ENCODE data around the gene CCDC71L.

DNA sequence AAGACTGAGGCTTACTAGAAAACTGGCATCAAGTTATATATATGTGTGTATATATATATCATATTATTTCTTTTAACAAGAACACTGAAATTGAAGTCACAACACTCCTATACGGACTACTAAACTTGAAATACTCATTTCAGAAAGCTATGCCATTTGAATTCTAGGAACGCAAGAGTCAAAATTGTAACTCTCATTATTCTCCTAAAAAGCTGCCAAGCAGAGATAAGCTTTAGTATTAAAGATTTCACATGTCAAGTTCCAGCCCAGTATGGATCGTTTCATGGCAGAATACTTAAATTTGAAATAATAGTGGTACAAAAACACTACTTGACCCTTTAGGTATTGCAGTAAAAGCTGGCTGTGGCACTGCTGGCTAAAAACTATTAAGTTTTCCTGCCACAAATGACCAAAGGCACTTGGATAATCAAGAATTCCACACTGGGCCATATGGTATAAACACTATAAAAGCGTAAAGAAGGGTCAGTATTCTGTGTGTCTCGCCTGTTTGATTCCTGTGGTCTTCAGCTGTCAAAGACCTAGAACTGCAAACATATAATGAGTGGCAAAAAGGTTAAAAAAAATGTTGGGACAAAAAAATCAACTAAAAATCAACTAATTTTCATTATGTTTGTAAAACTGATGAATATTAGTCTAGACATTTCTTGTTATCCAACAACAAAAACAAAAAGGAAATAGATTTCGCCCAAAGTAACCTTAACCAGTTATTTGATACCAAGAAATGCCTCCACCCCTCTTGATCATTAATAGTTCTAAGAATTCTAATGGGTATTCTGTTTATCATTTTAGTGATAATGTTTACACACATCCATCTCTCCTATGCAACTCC is 2.4 kb downstream of the CCDC71L start:
- TF ChIP-seq, protein P1, sequence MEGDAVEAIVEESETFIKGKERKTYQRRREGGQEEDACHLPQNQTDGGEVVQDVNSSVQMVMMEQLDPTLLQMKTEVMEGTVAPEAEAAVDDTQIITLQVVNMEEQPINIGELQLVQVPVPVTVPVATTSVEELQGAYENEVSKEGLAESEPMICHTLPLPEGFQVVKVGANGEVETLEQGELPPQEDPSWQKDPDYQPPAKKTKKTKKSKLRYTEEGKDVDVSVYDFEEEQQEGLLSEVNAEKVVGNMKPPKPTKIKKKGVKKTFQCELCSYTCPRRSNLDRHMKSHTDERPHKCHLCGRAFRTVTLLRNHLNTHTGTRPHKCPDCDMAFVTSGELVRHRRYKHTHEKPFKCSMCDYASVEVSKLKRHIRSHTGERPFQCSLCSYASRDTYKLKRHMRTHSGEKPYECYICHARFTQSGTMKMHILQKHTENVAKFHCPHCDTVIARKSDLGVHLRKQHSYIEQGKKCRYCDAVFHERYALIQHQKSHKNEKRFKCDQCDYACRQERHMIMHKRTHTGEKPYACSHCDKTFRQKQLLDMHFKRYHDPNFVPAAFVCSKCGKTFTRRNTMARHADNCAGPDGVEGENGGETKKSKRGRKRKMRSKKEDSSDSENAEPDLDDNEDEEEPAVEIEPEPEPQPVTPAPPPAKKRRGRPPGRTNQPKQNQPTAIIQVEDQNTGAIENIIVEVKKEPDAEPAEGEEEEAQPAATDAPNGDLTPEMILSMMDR (IDR thresholded peaks at IDR 0.05; ENCODE audit: low read depth, low read length) = no peak
- TF ChIP-seq EZH2phosphoT487 (IDR thresholded peaks at IDR 0.05; ENCODE audit: low read depth) = no peak

Measured in OCI-LY3 (cell line).